GM12878 (cell line): ENCODE results near the gene SEMA3D. TPM values are rescaled to one million over a fixed set of nuclear protein-coding genes. Genes with fewer than 3 reads are reported as not detected.

Experiments
- ATAC-seq: fragments of 200-7000 bp; cut with Tn5 transposase; 3 replicates; pipeline ENCODE4 v1.9.1; 2020; ENCODE audit warnings: mild to moderate bottlenecking, moderate library complexity
- BruUV-seq: library from RNA; stranded (reverse); fragments of 400-500 nt; replicated peaks from 2 replicates; lab custom pipeline; 2021; lab: Mats Ljungman, UMichigan
- CTCF ChIA-PET: fragments of 300-600 bp; sonication (Branson Sonifier 250); formaldehyde crosslinking; extraction: SDS; loops from one replicate; lab custom pipeline; 2021; ENCODE audit warnings: inconsistent platforms; lab: Yijun Ruan, JAX
- POLR2A ChIA-PET: fragments of 350-600 bp; formaldehyde crosslinking; extraction: SDS; loops from one replicate; lab custom pipeline; 2021; ENCODE audit warnings: inconsistent platforms; lab: Charles Lee
- RAD21 ChIA-PET: fragments of 300-600 bp; sonication (Branson Sonifier 250); formaldehyde crosslinking; loops from one replicate; lab custom pipeline; 2023; ENCODE audit warnings: antibody characterized with exemption; ENCODE audit not compliant: unreplicated experiment; lab: Charles Lee
- SMC1A ChIA-PET: fragments of 300-600 bp; sonication (Branson Sonifier 250); formaldehyde crosslinking; loops from one replicate; lab custom pipeline; 2023; ENCODE audit not compliant: unreplicated experiment, uncharacterized antibody; lab: Charles Lee
- DNase-seq: peaks from one replicate; pipeline ENCODE4 v3.0.0-alpha.2; 2011; ENCODE audit warnings: low read depth, low spot score
- FAIRE-seq: peaks from 3 replicates; lab custom pipeline; 2011; peaks lifted over from hg19 to GRCh38; lab: Jason Lieb, UNC
- H2AFZ ChIP-seq: 2 replicates; pipeline ENCODE4 v1.6.0; 2011; ENCODE audit warnings: low read depth, low read length, control low read depth; ENCODE audit not compliant: control insufficient read depth
- H3K27ac ChIP-seq: 2 replicates; pipeline ENCODE4 v1.5.1; 2011; ENCODE audit warnings: control low read depth; ENCODE audit not compliant: control insufficient read depth, insufficient read depth
- H3K27me3 ChIP-seq, 2 experiments: replicated peaks in 1 of 2; 2 replicates each; pipeline versions ENCODE4 v1.6.0 to v1.6.1; 2011; ENCODE audit warnings: low read length in 1 of 2; ENCODE audit not compliant: control insufficient read depth in 2 of 2, insufficient read depth in 2 of 2
- H3K36me3 ChIP-seq, 2 experiments: 2 replicates each; pipeline ENCODE4 v1.5.1; 2011; ENCODE audit warnings: low read length in 1 of 2; ENCODE audit not compliant: control insufficient read depth in 2 of 2, insufficient read depth in 2 of 2
- H3K4me1 ChIP-seq: 2 replicates; pipeline ENCODE4 v1.6.1; 2011; ENCODE audit warnings: mild to moderate bottlenecking, low read length, moderate library complexity, mixed read lengths; ENCODE audit not compliant: control insufficient read depth, insufficient read depth
- H3K4me2 ChIP-seq: 2 replicates; pipeline ENCODE4 v1.6.0; 2011; ENCODE audit warnings: control low read depth; ENCODE audit not compliant: control insufficient read depth, insufficient read depth
- H3K4me3 ChIP-seq: fragments of 200-600 bp; sonication (generic); 2 replicates; pipeline ENCODE4 v1.5.1; 2016
- H3K79me2 ChIP-seq: 2 replicates; pipeline ENCODE4 v1.6.0; 2011; ENCODE audit warnings: low read length; ENCODE audit not compliant: control insufficient read depth, insufficient read depth
- H3K9ac ChIP-seq: 2 replicates; pipeline ENCODE4 v1.8.0; 2011; ENCODE audit warnings: low read length, control low read depth, mixed read lengths; ENCODE audit not compliant: control insufficient read depth, insufficient read depth
- H3K9me3 ChIP-seq: replicated peaks from 3 replicates; pipeline ENCODE4 v1.5.1; 2011; ENCODE audit warnings: mild to moderate bottlenecking, low read length; ENCODE audit not compliant: control insufficient read depth, insufficient read depth
- H4K20me1 ChIP-seq: 2 replicates; pipeline ENCODE4 v1.6.0; 2011; ENCODE audit not compliant: control insufficient read depth, insufficient read depth
- BCLAF1 ChIP-seq: fragments of 450-650 bp; IDR thresholded peaks from 2 replicates; pipeline ENCODE4 v1.6.1; 2017; ENCODE audit warnings: antibody characterized with exemption, mild to moderate bottlenecking, moderate library complexity
- CBFB ChIP-seq: IDR thresholded peaks from 2 replicates; pipeline ENCODE4 v1.6.1; 2016; ENCODE audit warnings: antibody characterized with exemption, low read depth
- CREB1 ChIP-seq: IDR thresholded peaks from 2 replicates; pipeline ENCODE4 v1.6.1; 2012; ENCODE audit warnings: low read depth, mild to moderate bottlenecking, inconsistent platforms
- CREM ChIP-seq: IDR thresholded peaks from 2 replicates; pipeline ENCODE4 v1.6.1; 2014; ENCODE audit warnings: antibody characterized with exemption, low read depth
- GABPA ChIP-seq: IDR thresholded peaks from 2 replicates; pipeline ENCODE4 v1.6.1; 2014; ENCODE audit warnings: antibody characterized with exemption, low read depth, mild to moderate bottlenecking, inconsistent platforms
- JUNB ChIP-seq: IDR thresholded peaks from 2 replicates; pipeline ENCODE4 v1.6.1; 2016; ENCODE audit warnings: antibody characterized with exemption, mild to moderate bottlenecking
- MXI1 ChIP-seq: fragments of 150-350 bp; IDR thresholded peaks from 2 replicates; pipeline ENCODE4 v1.6.1; 2011; ENCODE audit warnings: low read depth, mild to moderate bottlenecking, inconsistent platforms, low read length, improper control_type of control experiment
- MYB ChIP-seq: fragments of 150-350 bp; IDR thresholded peaks from 2 replicates; pipeline ENCODE4 v1.6.1; 2014; ENCODE audit warnings: mild to moderate bottlenecking, low read depth, low read length, borderline replicate concordance
- NRF1 ChIP-seq: conservative IDR thresholded peaks from 2 replicates; pipeline ENCODE4 v1.6.1; 2011; ENCODE audit warnings: mild to moderate bottlenecking, low read depth, low read length, improper control_type of control experiment
- PBX3 ChIP-seq: IDR thresholded peaks from 2 replicates; pipeline ENCODE4 v1.6.1; 2011; ENCODE audit warnings: mild to moderate bottlenecking, low read depth, low read length, moderate library complexity; ENCODE audit not compliant: insufficient replicate concordance
- PML ChIP-seq: IDR thresholded peaks from 2 replicates; pipeline ENCODE4 v1.6.1; 2012; ENCODE audit warnings: low read length, inconsistent platforms
- RAD51 ChIP-seq: fragments of 450-650 bp; IDR thresholded peaks from 2 replicates; pipeline ENCODE4 v1.6.1; 2016; ENCODE audit warnings: moderate library complexity, mild to moderate bottlenecking, inconsistent platforms
- RCOR1 ChIP-seq: conservative IDR thresholded peaks from 2 replicates; pipeline ENCODE4 v1.6.1; 2012; ENCODE audit warnings: low read depth, low read length, improper control_type of control experiment
- SMARCA5 ChIP-seq: fragments of 450-650 bp; IDR thresholded peaks from 2 replicates; pipeline ENCODE4 v1.6.1; 2017; ENCODE audit warnings: mild to moderate bottlenecking
- STAT3 ChIP-seq: IDR thresholded peaks from 2 replicates; pipeline ENCODE4 v1.6.1; 2011; ENCODE audit warnings: low read depth, low read length, improper control_type of control experiment
- SUZ12 ChIP-seq: fragments of 200-600 bp; sonication (generic); IDR thresholded peaks from one replicate; pipeline ENCODE4 v1.6.1; 2018; ENCODE audit warnings: antibody characterized with exemption, mild to moderate bottlenecking; ENCODE audit not compliant: unreplicated experiment
- YY1 ChIP-seq: IDR thresholded peaks from 2 replicates; pipeline ENCODE4 v1.6.1; 2011; ENCODE audit warnings: low read depth, mild to moderate bottlenecking, low read length
- ZBTB40 ChIP-seq: fragments of 450-650 bp; IDR thresholded peaks from 2 replicates; pipeline ENCODE4 v1.6.1; 2016; ENCODE audit warnings: mild to moderate bottlenecking, moderate library complexity, borderline replicate concordance
- ZNF622 ChIP-seq: fragments of 450-650 bp; IDR thresholded peaks from 2 replicates; pipeline ENCODE4 v1.6.1; 2017; ENCODE audit warnings: mild to moderate bottlenecking, inconsistent platforms
- WGBS: methylation state at CpG from one replicate; pipeline ENCODE4 v1.1.6; 2016; ENCODE audit warnings: low lambda C conversion rate; ENCODE audit not compliant: insufficient replicate concordance, insufficient coverage; ENCODE audit errors: missing lambda C conversion rate; 5-methylcytosine and 5-hydroxymethylcytosine counted together
- in situ Hi-C: fragments of 300-500 bp; cut with MboI; formaldehyde crosslinking; loops from 9 replicates; pipeline ENCODE4 v1.14.3; 2018; ENCODE audit warnings: mixed read lengths
- intact Hi-C: fragments of 100-400 bp; cut with micrococcal nuclease; formaldehyde crosslinking; loops from one replicate; pipeline ENCODE4 v1.14.2; 2022; ENCODE audit not compliant: unreplicated experiment
- polyA plus RNA-seq, 11 experiments: library from polyadenylated mRNA; depleted of rRNA in 4 of 11; unstranded in 6 of 11; stranded (reverse) in 5 of 11; fragments of >200 nt; fragmentation: Nextera tagmentation in 4 of 11; fragmentation: Illumina TruSeq in 1 of 11; extraction: Ambion mirVana in 4 of 11; extraction: Trizol in 1 of 11; gene quantifications; 1 replicate in 1 of 11; 2 replicates in 10 of 11; pipeline versions ENCODE4 v1.2.1 to v1.2.3, GENCODE V29; 2011 to 2016; ENCODE audit warnings: inconsistent platforms in 2 of 11, missing spikeins in 2 of 11, low read depth in 1 of 11
- total RNA-seq, 4 experiments: library from RNA; depleted of rRNA in 3 of 4; stranded (reverse); fragments of >200 nt in 3 of 4; fragmentation: Illumina TruSeq in 1 of 4; extraction: Trizol in 1 of 4; gene quantifications; 2 replicates each; pipeline versions ENCODE4 v1.2.1 to v1.2.3, GENCODE V29; 2013 to 2021

SEMA3D gene
- total and polyA plus RNA-seq, 10 of the 15 experiments (the other 5 are each of a cell fraction or from before 2014, with no cell fraction given): 0.04 TPM; not detected in 9

GRCh38 chr7:85016286-85016685 is 170.6 kb downstream of the SEMA3D start:
- TF ChIP-seq CBFB (no peak), JUNB (no peak), RAD51 (no peak), ZNF622 (no peak), CREB1 (no peak), GABPA (no peak), PBX3 (no peak), ZBTB40 (no peak), BCLAF1 (no peak), CREM (no peak), MYB (no peak), NRF1 (no peak), YY1 (no peak), STAT3 (no peak), PML (no peak), RCOR1 (no peak), SMARCA5 (no peak), MXI1 (no peak), SUZ12 (no peak)
- POLR2A ChIA-PET: no interaction called here
- H3K79me2 ChIP-seq: no peaks in the 10 kb centered on the region
- no peaks in the 10 kb centered on the region for H3K4me1 ChIP-seq
- H4K20me1 ChIP-seq: no peaks in the 10 kb centered on the region
- no peak overlapping the region for H3K27ac ChIP-seq
- RAD21 ChIA-PET: no interaction called here
- no peak overlapping the region for H3K4me2 ChIP-seq
- SMC1A ChIA-PET: interaction anchor here (1.2 to 1.5 kb wide), 2 partner anchors 1079 to 1081 kb away, joined by 4 read pairs; no protein-coding TSS in a partner anchor
- no peak overlapping the region for H3K9ac ChIP-seq
- no peak for ATAC-seq
- no peak for DNase-seq
- no peak overlapping the region for H3K4me3 ChIP-seq
- H3K27me3 ChIP-seq: no peaks in the 10 kb centered on the region
- no peaks in the 10 kb centered on the region for H3K36me3 ChIP-seq
- no peak overlapping the region for H2AFZ ChIP-seq
- in situ Hi-C loops: no loop called here
- CTCF ChIA-PET: interaction anchor here (0.7 to 1.2 kb wide), 2 partner anchors 199 to 561 kb away, joined by 3 read pairs; no protein-coding TSS in a partner anchor
- no TSS peak for BruUV-seq
- no peaks in the 10 kb centered on the region for H3K9me3 ChIP-seq
- FAIRE-seq: no peak
- intact Hi-C loops: no loop called here
- no CpG with 5 or more reads among the region's 1 CpG for WGBS
